ENCODE measurements around the gene SYT4.
"Not testable (repeated sequence)": the region's sequence is repeated elsewhere in the genome, so short reads cannot be mapped to it uniquely, and the experiment has no call there.

Gene SYT4

GRCh38 chr18:43277164-43277600 lies at the start of gene SYT4:
TSS of gene SYT4 (minus strand) at chr18:43277490. CDS start at chr18:43277281, 209 bp downstream.
- peak; percentile 54 to 72 for DNase-seq

DNA sequence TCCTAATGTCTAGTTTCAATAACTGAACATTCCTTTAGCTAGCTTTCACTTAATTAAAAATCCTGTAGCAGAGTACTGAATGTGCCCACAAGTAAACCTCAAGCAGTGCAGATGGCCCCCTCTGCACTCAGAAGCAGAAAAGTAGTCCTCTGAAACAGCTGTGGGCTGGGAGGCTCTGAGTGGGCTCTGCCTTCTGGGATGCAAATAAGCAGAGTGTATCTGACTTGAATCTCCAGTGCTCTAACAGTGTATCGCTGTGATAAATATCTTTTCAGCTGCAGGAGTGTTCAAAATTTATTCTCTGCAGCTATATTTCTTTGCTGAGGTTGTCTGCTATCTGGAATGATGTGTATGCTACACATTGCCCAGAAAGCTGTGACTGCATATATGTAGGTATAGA lies 44.8 kb upstream of the SYT4 start:
- no peak for DNase-seq

GRCh38 chr18:43314941-43315340 lies 37.7 kb upstream of the SYT4 start:
- DNase-seq: no peak

- no peak for DNase-seq
Measured at GRCh38 chr18:43312891-43313290, 35.6 kb upstream of the SYT4 start.

GRCh38 chr18:43310239-43310638 lies 32.9 kb upstream of the SYT4 start:
- no peak for DNase-seq

GRCh38 chr18:43303376-43303775 lies 26.1 kb upstream of the SYT4 start:
- DNase-seq: no peak

- not testable (repeated sequence) for DNase-seq
Measured at GRCh38 chr18:43286187-43286586, 8.9 kb upstream of the SYT4 start.

GRCh38 chr18:43283299-43283698 lies 6.0 kb upstream of the SYT4 start:
- DNase-seq: no peak

GRCh38 chr18:43279015-43279744 lies 1.9 kb upstream of the SYT4 start:
- peak in 1 of 2 experiments; percentile 36 for DNase-seq

DNA sequence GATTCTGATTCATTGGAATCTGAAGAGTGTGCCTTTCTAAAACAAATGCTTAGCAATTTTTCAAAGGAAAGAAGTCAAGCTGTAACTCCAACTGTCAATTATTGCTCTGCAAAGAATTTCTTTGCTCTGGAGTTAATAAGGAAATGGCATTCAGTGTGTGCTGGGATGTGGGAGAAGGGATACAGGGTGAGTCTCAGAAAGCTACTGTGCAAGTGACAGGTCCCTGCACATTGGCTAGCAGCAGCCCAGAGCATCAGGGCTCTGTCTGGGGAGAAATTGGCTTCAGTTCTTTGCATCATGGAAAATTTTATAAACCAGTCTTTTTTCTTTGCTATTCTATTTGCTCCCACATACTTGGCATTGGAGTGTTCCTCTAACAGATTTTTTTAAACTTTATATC lies 1.1 kb upstream of the SYT4 start:
- DNase-seq: no peak

- no peak for DNase-seq
Measured at GRCh38 chr18:43276491-43276890, 799 bp downstream of the SYT4 start.

GRCh38 chr18:43275546-43275945 lies 1.7 kb downstream of the SYT4 start:
- no peak for DNase-seq

GRCh38 chr18:43274526-43274925 lies 2.8 kb downstream of the SYT4 start:
- DNase-seq: no peak

- DNase-seq: peak in 1 of 2 experiments; percentile 13
Measured at GRCh38 chr18:43271593-43272432, 5.5 kb downstream of the SYT4 start.

DNA sequence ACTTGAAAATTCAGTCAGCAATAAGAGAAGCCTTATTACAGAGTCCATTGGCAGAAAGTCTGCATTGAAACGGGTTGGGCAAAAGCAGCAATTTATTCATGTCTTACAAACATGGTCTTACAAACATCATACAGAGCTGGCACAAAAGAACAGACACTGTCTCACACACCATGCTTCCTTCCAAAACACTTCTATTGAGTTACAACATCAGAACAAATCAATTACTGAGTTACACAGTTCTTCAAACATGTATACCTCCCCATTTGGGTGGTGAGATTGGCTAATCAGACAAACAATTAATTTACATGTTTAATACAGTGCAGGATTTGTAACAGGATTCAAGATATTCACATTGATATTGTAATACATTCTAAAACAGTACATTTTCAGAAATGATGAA lies 9.5 kb downstream of the SYT4 start:
- DNase-seq: no peak

DNA sequence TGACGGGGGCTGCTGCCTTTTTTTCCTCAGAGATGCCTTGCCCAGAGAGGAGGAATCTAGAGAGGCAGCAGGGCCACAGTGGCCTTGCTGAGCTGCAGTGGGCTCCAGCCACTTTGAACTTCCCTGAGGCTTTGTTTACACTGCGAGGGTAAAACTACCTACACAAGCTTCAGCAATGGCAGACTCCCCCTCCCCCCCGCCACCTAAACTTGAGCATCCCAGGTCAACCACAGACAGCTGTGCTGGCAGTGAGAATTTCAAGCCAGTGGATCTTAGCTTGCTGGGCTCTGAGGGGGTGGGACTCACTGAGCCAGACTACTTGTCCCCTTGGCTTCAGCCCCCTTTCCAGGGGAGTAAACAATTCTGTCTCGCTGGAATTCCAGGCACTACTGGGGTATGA lies 11.8 kb downstream of the SYT4 start:
- DNase-seq: no peak

- no peak for DNase-seq
Measured at GRCh38 chr18:43248610-43249249, 28.6 kb downstream of the SYT4 start.

DNA sequence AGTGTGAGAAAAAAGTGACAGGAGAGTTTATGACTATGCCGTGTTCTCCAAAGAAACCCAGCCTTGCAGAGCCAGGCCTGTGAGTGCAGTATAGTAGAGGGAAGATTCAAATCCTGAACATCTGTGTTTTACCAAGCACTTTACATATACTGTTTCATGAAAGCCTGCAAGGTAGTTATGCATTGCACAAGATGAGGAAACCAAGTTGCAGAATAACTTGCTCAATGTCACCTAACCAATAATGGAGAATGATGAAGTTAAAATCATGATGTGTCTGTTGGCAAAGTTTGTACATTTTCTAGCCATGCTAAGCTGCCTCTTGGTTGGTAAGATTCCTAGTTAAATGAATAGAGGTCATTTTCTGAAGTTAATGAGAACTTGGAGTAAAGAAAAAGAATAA lies 29.3 kb downstream of the SYT4 start:
- no peak for DNase-seq

DNA sequence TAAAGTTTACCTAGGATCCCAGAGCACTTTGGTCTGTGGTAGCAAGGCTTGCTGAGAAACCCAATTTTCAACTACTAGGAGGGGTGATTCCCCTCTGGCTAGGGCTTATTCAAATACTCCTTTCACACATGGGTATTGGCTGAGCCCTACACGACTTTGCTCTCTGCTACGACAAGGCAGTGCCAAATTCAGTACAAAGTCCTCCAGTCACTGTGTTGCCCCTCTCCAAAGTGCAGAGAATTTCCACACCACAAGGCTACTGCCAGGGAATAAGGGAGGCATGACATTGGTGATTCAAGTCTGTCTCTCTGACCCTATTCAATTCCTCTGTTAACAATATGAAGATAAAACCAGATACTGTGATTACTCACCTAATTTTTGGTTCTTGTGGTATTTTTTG lies 38.9 kb downstream of the SYT4 start:
- DNase-seq: no peak

- no peak for DNase-seq
Measured at GRCh38 chr18:43236921-43237320, 40.4 kb downstream of the SYT4 start.

- no peak for DNase-seq
Measured at GRCh38 chr18:43234889-43235288, 42.4 kb downstream of the SYT4 start.

DNA sequence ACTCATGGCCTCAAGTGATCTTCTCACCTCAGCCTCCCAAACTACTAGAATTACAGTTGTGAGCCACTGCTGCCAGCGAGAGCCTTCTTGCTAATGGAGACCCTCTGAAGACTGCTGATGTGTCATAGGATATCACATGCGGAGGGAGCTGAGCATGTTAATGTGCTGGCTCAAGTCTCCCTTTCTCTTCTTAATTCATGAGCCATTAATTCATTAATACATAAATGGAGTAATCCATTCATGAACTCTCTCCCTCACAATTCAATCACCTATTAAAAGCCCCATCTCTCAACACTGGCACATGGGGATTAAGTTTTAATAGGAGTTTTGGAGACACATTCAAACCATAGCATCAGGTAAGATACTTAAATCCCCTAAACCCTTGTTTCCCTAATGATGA lies 54.8 kb downstream of the SYT4 start:
- DNase-seq: no peak

DNA sequence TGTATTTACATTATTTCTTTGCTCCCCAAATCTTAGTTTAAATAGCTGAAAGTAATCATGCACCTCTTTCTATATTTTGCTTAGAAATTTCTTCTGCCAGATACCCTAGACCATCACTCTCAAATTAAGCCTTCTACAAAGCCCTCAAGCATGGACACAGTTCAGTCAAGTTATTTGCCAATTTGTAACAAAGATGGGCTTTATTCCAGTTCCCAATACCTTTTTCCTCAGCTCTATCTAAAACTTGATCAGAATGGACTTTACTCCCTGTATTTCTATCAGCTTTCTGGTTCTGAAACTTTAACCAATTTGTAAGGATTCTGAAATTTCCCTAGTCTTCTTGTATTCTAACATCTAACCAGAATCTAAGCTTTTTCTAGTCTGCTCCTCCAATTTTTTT lies 56.6 kb downstream of the SYT4 start:
- no peak for DNase-seq
